Liver (tissue), 9 donors: Measurements from ENCODE around the gene CELSR1. TPM values are rescaled to one million over a fixed set of nuclear protein-coding genes. Genes with fewer than 3 reads are reported as not detected.

Experiments
- DNase-seq: peaks from one replicate; pipeline ENCODE4 v3.0.0-alpha.2; 2017; ENCODE audit warnings: low spot score
- H3K27ac ChIP-seq, 2 donors: one replicate each; pipeline ENCODE4 v1.7.0; 2013; ENCODE audit warnings: inconsistent platforms in 2 of 2, low read length in 2 of 2, control low read depth in 1 of 2, low read depth in 1 of 2, mild to moderate bottlenecking in 1 of 2
- H3K27me3 ChIP-seq, 4 donors: one replicate each; pipeline versions ENCODE4 v1.6.1 to v1.7.0; 2013; ENCODE audit warnings: low read length in 3 of 4, inconsistent platforms in 1 of 4, mild to moderate bottlenecking in 1 of 4, moderate library complexity in 1 of 4; ENCODE audit not compliant: control insufficient read depth in 4 of 4, insufficient read depth in 4 of 4
- H3K36me3 ChIP-seq, 4 donors: one replicate each; pipeline versions ENCODE4 v1.6.1 to v1.7.0; 2013; ENCODE audit warnings: low read length in 3 of 4, mild to moderate bottlenecking in 3 of 4, low read depth in 1 of 4, moderate library complexity in 1 of 4; ENCODE audit not compliant: control insufficient read depth in 4 of 4, insufficient read depth in 3 of 4
- H3K4me1 ChIP-seq, 4 donors: one replicate each; pipeline versions ENCODE4 v1.6.1 to v1.7.0; 2013; ENCODE audit warnings: low read length in 3 of 4, mild to moderate bottlenecking in 3 of 4, moderate library complexity in 1 of 4; ENCODE audit not compliant: control insufficient read depth in 4 of 4, insufficient read depth in 4 of 4
- H3K4me3 ChIP-seq, 3 donors: one replicate each; pipeline versions ENCODE4 v1.6.1 to v1.7.0; 2013; ENCODE audit warnings: low read length in 3 of 3, control low read depth in 1 of 3, low read depth in 1 of 3, mild to moderate bottlenecking in 1 of 3
- H3K9ac ChIP-seq, 2 donors: one replicate each; pipeline ENCODE4 v1.7.0; 2013; ENCODE audit warnings: low read length in 2 of 2, mild to moderate bottlenecking in 2 of 2, moderate library complexity in 2 of 2, control low read depth in 1 of 2, low read depth in 1 of 2
- H3K9me3 ChIP-seq, 4 donors: one replicate each; pipeline versions ENCODE4 v1.6.1 to v1.7.0; 2013; ENCODE audit warnings: low read length in 3 of 4; ENCODE audit not compliant: control insufficient read depth in 4 of 4
- ATF3 ChIP-seq: IDR thresholded peaks from 2 replicates; pipeline ENCODE4 v1.6.1; 2016; ENCODE audit warnings: antibody characterized with exemption
- EGR1 ChIP-seq, 2 donors: IDR thresholded peaks; 2 replicates each; pipeline ENCODE4 v1.6.1; 2016 to 2018; ENCODE audit warnings: antibody characterized with exemption in 2 of 2, low read depth in 2 of 2
- FOXA1 ChIP-seq: IDR thresholded peaks from 2 replicates; pipeline ENCODE4 v1.6.1; 2016; ENCODE audit warnings: antibody characterized with exemption
- GABPA ChIP-seq, 2 donors: IDR thresholded peaks in 1 of 2; conservative IDR thresholded peaks in 1 of 2; 2 replicates each; pipeline ENCODE4 v1.6.1; 2016; ENCODE audit warnings: antibody characterized with exemption in 2 of 2, mild to moderate bottlenecking in 1 of 2, moderate library complexity in 1 of 2
- HNF4A ChIP-seq, 2 donors: conservative IDR thresholded peaks; 2 replicates each; pipeline ENCODE4 v1.6.1; 2016; ENCODE audit warnings: antibody characterized with exemption in 2 of 2, mild to moderate bottlenecking in 2 of 2
- HNF4G ChIP-seq: IDR thresholded peaks from 2 replicates; pipeline ENCODE4 v1.6.1; 2016; ENCODE audit warnings: antibody characterized with exemption
- JUND ChIP-seq, 2 donors: IDR thresholded peaks; 2 replicates each; pipeline ENCODE4 v1.6.1; 2016; ENCODE audit warnings: antibody characterized with exemption in 2 of 2
- MAX ChIP-seq: IDR thresholded peaks from 2 replicates; pipeline ENCODE4 v1.6.1; 2016; ENCODE audit warnings: antibody characterized with exemption
- RAD21 ChIP-seq, 2 donors: IDR thresholded peaks; 2 replicates each; pipeline ENCODE4 v1.6.1; 2016; ENCODE audit warnings: antibody characterized with exemption in 2 of 2, mild to moderate bottlenecking in 2 of 2
- REST ChIP-seq: IDR thresholded peaks from 2 replicates; pipeline ENCODE4 v1.6.1; 2016; ENCODE audit warnings: antibody characterized with exemption, mild to moderate bottlenecking
- RXRA ChIP-seq, 2 donors: IDR thresholded peaks; 2 replicates each; pipeline ENCODE4 v1.6.1; 2017 to 2018; ENCODE audit warnings: antibody characterized with exemption in 2 of 2, mild to moderate bottlenecking in 1 of 2
- SP1 ChIP-seq: IDR thresholded peaks from 2 replicates; pipeline ENCODE4 v1.6.1; 2018; ENCODE audit warnings: antibody characterized with exemption, mild to moderate bottlenecking
- TAF1 ChIP-seq: conservative IDR thresholded peaks from 2 replicates; pipeline ENCODE4 v1.6.1; 2016; ENCODE audit warnings: antibody characterized with exemption, mild to moderate bottlenecking
- YY1 ChIP-seq: IDR thresholded peaks from 2 replicates; pipeline ENCODE4 v1.6.1; 2016; ENCODE audit warnings: antibody characterized with exemption, mild to moderate bottlenecking
- ZBTB33 ChIP-seq: IDR thresholded peaks from 2 replicates; pipeline ENCODE4 v1.6.1; 2016; ENCODE audit warnings: antibody characterized with exemption
- WGBS: extraction: QIAGEN DNeasy Blood & Tissue Kit; methylation state at CpG from one replicate; pipeline ENCODE4 v1.1.7; 2013; 5-methylcytosine and 5-hydroxymethylcytosine counted together
- polyA plus RNA-seq, 2 donors: library from polyadenylated mRNA; stranded (reverse) in 1 of 2; unstranded in 1 of 2; fragments of 200-250 nt in 1 of 2; fragments of >200 nt in 1 of 2; fragmentation: Nextera tagmentation in 1 of 2; extraction: Ambion mirVana in 1 of 2; gene quantifications; one replicate each; pipeline versions ENCODE4 v1.2.1 to v1.2.3, GENCODE V29; 2013 to 2015
- total RNA-seq, 2 donors: library from RNA; depleted of rRNA; stranded (reverse); fragments of >200 nt; gene quantifications; one replicate each; pipeline ENCODE4 v1.2.3, GENCODE V29; 2014
- TF ChIP-seq, protein P1 (sequence below): fragments of 150-350 bp; IDR thresholded peaks from 2 replicates; pipeline ENCODE4 v1.5.1; 2017; ENCODE audit warnings: improper control_type of control experiment, low read depth, low read length; ENCODE audit not compliant: missing input control
- donor health status: healthy.
- donor health status: healthy.
- donor health status: healthy.
- donor health status: healthy.
- donor health status: healthy.

CELSR1 gene
- total and polyA plus RNA-seq, 4 donors, result 0.37 to 1.6 (median 1.3) TPM

DNA sequence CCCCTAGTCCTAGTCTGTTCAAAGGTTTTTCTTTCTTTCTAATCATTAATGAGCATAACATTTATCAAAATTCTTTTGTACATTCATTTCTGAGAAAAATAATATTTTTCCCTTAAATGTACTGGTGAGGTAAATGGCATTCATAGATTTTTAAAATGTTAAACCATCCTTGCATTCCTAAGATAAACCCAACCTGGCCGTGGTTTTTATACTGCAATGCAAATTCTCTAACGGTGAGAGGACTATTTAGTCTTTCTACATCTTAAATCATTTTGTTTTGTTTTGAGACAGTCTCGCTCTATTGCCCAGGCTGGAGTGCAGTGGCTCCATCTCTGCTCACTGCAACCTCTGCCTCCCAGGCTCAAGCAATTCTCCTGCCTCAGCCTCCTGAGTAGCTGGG is 161.3 kb downstream of the CELSR1 start:
- no peak overlapping the region for H3K27ac ChIP-seq
- WGBS, result 95% methylated on average over 3 of the region's 3 CpGs

DNA sequence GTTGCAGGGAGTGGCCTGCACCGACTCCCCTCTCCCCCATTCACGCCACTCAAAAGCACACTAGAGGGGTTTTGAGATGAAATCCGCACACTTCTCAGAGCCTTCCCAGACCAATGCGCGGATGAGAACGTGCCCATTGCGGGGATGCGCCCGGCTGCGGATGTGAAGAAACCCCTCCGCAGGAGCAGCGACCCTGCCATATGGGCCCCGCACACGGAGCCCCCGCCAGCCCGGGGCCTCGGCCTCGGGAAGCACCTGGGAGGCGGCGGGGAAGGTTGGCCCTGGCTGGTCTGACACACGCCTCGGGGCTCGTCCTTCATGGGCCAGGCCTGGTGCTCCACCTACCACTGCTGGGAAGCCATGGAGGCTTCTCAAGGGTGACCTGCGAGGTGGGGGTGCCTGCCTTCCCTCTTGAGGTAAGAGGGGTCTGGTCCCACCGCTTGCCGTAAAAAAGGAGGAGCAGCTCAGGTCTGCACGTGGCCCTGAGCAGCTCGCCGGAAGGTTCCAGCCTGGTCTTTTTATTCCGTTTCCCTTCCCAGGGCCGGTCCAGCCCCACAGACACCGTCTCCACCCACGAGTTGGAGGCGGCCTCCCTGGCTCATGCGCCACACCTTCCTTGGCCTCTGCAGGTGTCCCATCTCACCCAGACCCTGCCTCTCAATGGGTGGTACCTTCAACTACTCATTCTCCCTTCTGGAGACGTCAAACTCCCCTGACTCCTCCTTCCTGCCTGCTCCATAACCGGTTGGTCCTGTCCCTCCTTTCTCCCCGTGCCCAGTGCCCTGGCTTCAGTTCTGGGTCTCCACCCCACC is 162.6 kb downstream of the CELSR1 start:
- peaks cover 25 to 73% (median 54%) of the 10 kb centered on the region in 4 donors for H3K4me1 ChIP-seq
- no peaks in the 10 kb centered on the region for H3K27me3 ChIP-seq
- 86% methylated on average over 38 of the region's 38 CpGs for WGBS
- no peak for DNase-seq
- H3K9me3 ChIP-seq, result no peaks in the 10 kb centered on the region
- H3K4me3 ChIP-seq, result no peak overlapping the region
- no peak for TF ChIP-seq RXRA (IDR thresholded peaks at IDR 0.05)
- TF ChIP-seq RAD21 (IDR thresholded peaks at IDR 0.05), result no peak
- TF ChIP-seq EGR1 (IDR thresholded peaks at IDR 0.05; ENCODE audit: low read depth in 2 of 2), result no peak
- TF ChIP-seq GABPA (IDR thresholded peaks at IDR 0.05 in 1 of 2, conservative IDR thresholded peaks at IDR 0.05 in 1 of 2), result no peak
- no peaks in the 10 kb centered on the region for H3K36me3 ChIP-seq
- H3K9ac ChIP-seq, result no peak overlapping the region
- H3K27ac ChIP-seq, result no peak overlapping the region

More for the DNA sequence above, 161.3 kb downstream of the CELSR1 start:
- TF ChIP-seq TAF1 (no peak), RAD21 (IDR thresholded peaks at IDR 0.05) (no peak), YY1 (no peak), RXRA (IDR thresholded peaks at IDR 0.05) (no peak)
- no peak overlapping the region for H3K9ac ChIP-seq
- no peaks in the 10 kb centered on the region for H3K27me3 ChIP-seq
- H3K4me3 ChIP-seq, result no peak overlapping the region
- no peaks in the 10 kb centered on the region for H3K9me3 ChIP-seq
- no peak for DNase-seq
- peaks cover 24 to 69% (median 50%) of the 10 kb centered on the region in 4 donors for H3K4me1 ChIP-seq
- H3K36me3 ChIP-seq, result no peaks in the 10 kb centered on the region

GRCh38 chr22:46373921-46374662 is 163.3 kb downstream of the CELSR1 start:
- no peak for DNase-seq
- no peak for TF ChIP-seq HNF4A (conservative IDR thresholded peaks at IDR 0.05)
- TF ChIP-seq REST, result no peak
- TF ChIP-seq FOXA1, result no peak
- TF ChIP-seq MAX, result no peak
- TF ChIP-seq, protein P1, sequence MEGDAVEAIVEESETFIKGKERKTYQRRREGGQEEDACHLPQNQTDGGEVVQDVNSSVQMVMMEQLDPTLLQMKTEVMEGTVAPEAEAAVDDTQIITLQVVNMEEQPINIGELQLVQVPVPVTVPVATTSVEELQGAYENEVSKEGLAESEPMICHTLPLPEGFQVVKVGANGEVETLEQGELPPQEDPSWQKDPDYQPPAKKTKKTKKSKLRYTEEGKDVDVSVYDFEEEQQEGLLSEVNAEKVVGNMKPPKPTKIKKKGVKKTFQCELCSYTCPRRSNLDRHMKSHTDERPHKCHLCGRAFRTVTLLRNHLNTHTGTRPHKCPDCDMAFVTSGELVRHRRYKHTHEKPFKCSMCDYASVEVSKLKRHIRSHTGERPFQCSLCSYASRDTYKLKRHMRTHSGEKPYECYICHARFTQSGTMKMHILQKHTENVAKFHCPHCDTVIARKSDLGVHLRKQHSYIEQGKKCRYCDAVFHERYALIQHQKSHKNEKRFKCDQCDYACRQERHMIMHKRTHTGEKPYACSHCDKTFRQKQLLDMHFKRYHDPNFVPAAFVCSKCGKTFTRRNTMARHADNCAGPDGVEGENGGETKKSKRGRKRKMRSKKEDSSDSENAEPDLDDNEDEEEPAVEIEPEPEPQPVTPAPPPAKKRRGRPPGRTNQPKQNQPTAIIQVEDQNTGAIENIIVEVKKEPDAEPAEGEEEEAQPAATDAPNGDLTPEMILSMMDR, result no peak
- TF ChIP-seq EGR1 (IDR thresholded peaks at IDR 0.05; ENCODE audit: low read depth in 2 of 2), result no peak
- TF ChIP-seq SP1, result no peak
- TF ChIP-seq ZBTB33, result no peak
- TF ChIP-seq JUND (IDR thresholded peaks at IDR 0.05), result no peak
- TF ChIP-seq ATF3, result no peak
- TF ChIP-seq HNF4G, result no peak
- TF ChIP-seq RAD21 (IDR thresholded peaks at IDR 0.05), result no peak
- H3K27me3 ChIP-seq, result no peaks in the 10 kb centered on the region
- no peaks in the 10 kb centered on the region for H3K9me3 ChIP-seq
- H3K4me1 ChIP-seq, result peaks cover 27 to 73% (median 55%) of the 10 kb centered on the region in 4 donors
- H3K9ac ChIP-seq, result no peak overlapping the region
- no peaks in the 10 kb centered on the region for H3K36me3 ChIP-seq
- no peak overlapping the region for H3K4me3 ChIP-seq
- 67% methylated on average over 31 of the region's 31 CpGs for WGBS
- H3K27ac ChIP-seq, result no peak overlapping the region
